Thoracic aorta (tissue), 2 donors: Measurements from ENCODE around the gene RIOK1. TPM values are rescaled to one million over a fixed set of nuclear protein-coding genes. Genes with fewer than 3 reads are reported as not detected.
"Not testable (repeated sequence)": the region's sequence is repeated elsewhere in the genome, so short reads cannot be mapped to it uniquely, and the experiment has no call there.

Experiments
- ATAC-seq: fragments of 150-250 bp; one replicate; pipeline ENCODE4 v1.8.0; 2017; ENCODE audit warnings: low read depth; ENCODE audit not compliant: insufficient number of reproducible peaks, low FRiP score
- DNase-seq: peaks from one replicate; pipeline ENCODE4 v3.0.0-alpha.2; 2020; ENCODE audit warnings: low spot score
- H3K27ac ChIP-seq, 2 donors: fragments of 200-600 bp; sonication (generic); 1 replicate in 1 of 2; 2 replicates in 1 of 2; pipeline ENCODE4 v1.5.1; 2016; ENCODE audit warnings: mild to moderate bottlenecking in 2 of 2, moderate library complexity in 2 of 2
- H3K27me3 ChIP-seq: fragments of 200-600 bp; sonication (generic); replicated peaks from 2 replicates; pipeline ENCODE4 v1.6.0; 2016; ENCODE audit warnings: mild to moderate bottlenecking; ENCODE audit not compliant: insufficient read depth
- H3K36me3 ChIP-seq: fragments of 200-600 bp; sonication (generic); one replicate; pipeline ENCODE4 v1.5.1; 2016
- H3K4me1 ChIP-seq, 2 donors: fragments of 200-600 bp; sonication (generic); 1 replicate in 1 of 2; 2 replicates in 1 of 2; pipeline versions ENCODE4 v1.5.1 to v1.6.0; 2016; ENCODE audit warnings: low read depth in 2 of 2, mild to moderate bottlenecking in 1 of 2; ENCODE audit not compliant: control insufficient read depth in 1 of 2
- H3K4me3 ChIP-seq: fragments of 200-600 bp; sonication (generic); 2 replicates; pipeline ENCODE4 v1.5.1; 2016; ENCODE audit warnings: mild to moderate bottlenecking
- H3K9me3 ChIP-seq: fragments of 200-600 bp; sonication (generic); 2 replicates; pipeline ENCODE4 v1.5.1; 2016
- CTCF ChIP-seq: fragments of 200-600 bp; sonication (generic); IDR thresholded peaks from one replicate; pipeline ENCODE4 v1.5.1; 2019; ENCODE audit warnings: antibody characterized with exemption
- total RNA-seq, 2 donors: library from RNA; depleted of rRNA; stranded (reverse); fragments of >200 nt; gene quantifications; one replicate each; pipeline versions ENCODE4 v1.1.0 to v1.2.3, GENCODE V29; 2016

RIOK1 gene
- total RNA-seq, 2 donors from 2014 or later = 12.6 to 25.5 TPM

DNA sequence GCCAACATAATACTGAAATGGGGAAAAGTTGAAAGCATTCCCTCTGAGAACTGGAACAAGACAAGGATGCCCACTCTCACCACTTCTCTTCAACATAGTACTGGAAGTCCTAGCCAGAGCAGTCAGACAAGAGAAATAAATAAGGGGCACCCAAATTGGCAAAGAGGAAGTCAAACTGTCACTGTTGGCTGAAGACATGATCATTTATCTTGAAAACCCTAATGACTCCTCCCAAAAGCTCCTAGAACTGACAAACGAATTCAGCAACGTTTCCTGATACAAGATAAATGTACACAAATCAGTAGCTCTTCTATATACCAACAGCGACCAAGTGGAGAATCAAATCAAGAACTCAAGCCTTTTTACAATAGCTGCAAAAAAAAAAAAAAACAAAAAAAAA is 37.7 kb upstream of the RIOK1 start:
- not testable (repeated sequence) for H3K4me1 ChIP-seq, H3K9me3 ChIP-seq, DNase-seq, ATAC-seq, H3K27me3 ChIP-seq, H3K27ac ChIP-seq, H3K4me3 ChIP-seq, H3K36me3 ChIP-seq

- Histone ChIP-seq H3K4me3 (no peak overlapping the region), H3K9me3 (no peaks in the 10 kb centered on the region), H3K27ac (no peak overlapping the region), H3K4me1 (no peaks in the 10 kb centered on the region), H3K36me3 (no peaks in the 10 kb centered on the region), H3K27me3 (no peaks in the 10 kb centered on the region)
- DNase-seq = no peak
- ATAC-seq = no peak
- no peak for TF ChIP-seq CTCF
Observed at GRCh38 chr6:7367408-7367807, 22.2 kb upstream of the RIOK1 start.

GRCh38 chr6:7373739-7374138 is 15.9 kb upstream of the RIOK1 start:
- Histone ChIP-seq H3K4me3 (no peak overlapping the region), H3K4me1 (no peaks in the 10 kb centered on the region), H3K27me3 (no peaks in the 10 kb centered on the region), H3K9me3 (no peaks in the 10 kb centered on the region), H3K27ac (no peak overlapping the region), H3K36me3 (no peaks in the 10 kb centered on the region)
- DNase-seq = no peak
- no peak for TF ChIP-seq CTCF
- no peak for ATAC-seq

DNA sequence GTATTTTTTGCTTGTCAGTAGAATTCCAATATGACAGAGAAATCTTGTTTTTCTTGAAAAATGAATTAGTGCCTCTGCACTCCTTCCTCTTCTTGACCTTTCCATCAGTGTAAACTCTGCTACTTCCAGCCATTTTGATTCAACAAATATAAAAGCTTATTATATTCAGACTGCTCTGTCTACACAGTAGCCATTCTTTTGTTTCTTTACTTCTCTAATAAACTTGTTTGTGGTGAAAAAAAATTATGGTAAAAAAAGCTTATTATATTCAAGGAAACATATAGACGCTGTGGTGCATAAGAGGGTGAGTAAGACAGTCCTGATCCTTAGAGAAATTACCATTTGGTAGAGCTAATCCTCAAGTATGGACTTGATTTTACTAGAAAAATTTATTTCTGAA is 11.6 kb upstream of the RIOK1 start:
- no peaks in the 10 kb centered on the region for H3K4me1 ChIP-seq
- no peaks in the 10 kb centered on the region for H3K36me3 ChIP-seq
- no peak for DNase-seq
- no peak for ATAC-seq
- no peak for TF ChIP-seq CTCF
- H3K27ac ChIP-seq = no peak overlapping the region
- no peak overlapping the region for H3K4me3 ChIP-seq
- H3K9me3 ChIP-seq = no peaks in the 10 kb centered on the region
- no peaks in the 10 kb centered on the region for H3K27me3 ChIP-seq

GRCh38 chr6:7378740-7379139 is 10.9 kb upstream of the RIOK1 start:
- Histone ChIP-seq H3K27ac (no peak overlapping the region), H3K36me3 (no peaks in the 10 kb centered on the region), H3K27me3 (no peaks in the 10 kb centered on the region), H3K4me3 (no peak overlapping the region), H3K4me1 (no peaks in the 10 kb centered on the region), H3K9me3 (no peaks in the 10 kb centered on the region)
- no peak for DNase-seq
- no peak for ATAC-seq
- TF ChIP-seq CTCF = no peak

DNA sequence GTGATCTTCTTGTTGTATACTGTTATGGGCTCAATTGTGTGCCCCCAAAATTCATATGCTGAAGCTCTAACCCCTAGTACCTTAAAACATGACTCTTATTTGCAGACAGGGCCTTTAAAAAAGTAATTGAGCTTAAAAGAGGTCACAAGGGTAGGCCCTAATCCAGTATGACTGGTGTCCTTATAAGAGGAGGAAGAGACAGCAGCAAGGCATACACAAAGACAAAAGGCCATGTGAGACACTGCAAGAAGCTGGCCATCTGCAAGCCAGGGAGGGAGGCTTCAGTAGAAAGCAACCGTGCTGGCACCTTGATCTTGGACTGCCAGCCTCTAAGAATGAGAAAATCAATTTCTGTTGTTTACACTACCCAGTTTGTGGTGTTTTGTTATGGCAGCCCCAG is 8.5 kb upstream of the RIOK1 start:
- no peak for DNase-seq
- Histone ChIP-seq H3K4me3 (no peak overlapping the region), H3K4me1 (no peaks in the 10 kb centered on the region), H3K36me3 (no peaks in the 10 kb centered on the region), H3K9me3 (no peaks in the 10 kb centered on the region), H3K27ac (no peak overlapping the region), H3K27me3 (no peaks in the 10 kb centered on the region)
- no peak for TF ChIP-seq CTCF
- ATAC-seq = no peak
